ENCODE data around the gene DHRS7B.
"Not testable (repeated sequence)": the region's sequence is repeated elsewhere in the genome, so short reads cannot be mapped to it uniquely, and the experiment has no call there.

Gene DHRS7B

GRCh38 chr17:21095735-21096134 is 31.0 kb upstream of the DHRS7B start:
- no peak for DNase-seq (ENCODE audit: low read depth in 1 of 2, low spot score in 1 of 2)
- in situ Hi-C loops (cut with HindIII; ENCODE audit: low pct_unique_long_range_greater_than_20kb, low sequenced_read_pairs), result no loop called here
- TF ChIP-seq JUND (IDR thresholded peaks at IDR 0.05; ENCODE audit: low read depth), result no peak

GRCh38 chr17:21096874-21097273 is 29.9 kb upstream of the DHRS7B start:
- DNase-seq (ENCODE audit: low read depth in 1 of 2, low spot score in 1 of 2), result no peak
- TF ChIP-seq JUND (IDR thresholded peaks at IDR 0.05; ENCODE audit: low read depth), result no peak
- in situ Hi-C loops (cut with HindIII; ENCODE audit: low pct_unique_long_range_greater_than_20kb, low sequenced_read_pairs), result no loop called here

- in situ Hi-C loops (cut with HindIII; ENCODE audit: low pct_unique_long_range_greater_than_20kb, low sequenced_read_pairs), result no loop called here
- peak; percentile 82 to 90 for DNase-seq (ENCODE audit: low read depth in 1 of 2, low spot score in 1 of 2)
Observed at GRCh38 chr17:21098934-21099689, 27.7 kb upstream of the DHRS7B start.

GRCh38 chr17:21100636-21101035 is 26.1 kb upstream of the DHRS7B start:
- TF ChIP-seq JUND (IDR thresholded peaks at IDR 0.05; ENCODE audit: low read depth), result no peak
- in situ Hi-C loops (cut with HindIII; ENCODE audit: low pct_unique_long_range_greater_than_20kb, low sequenced_read_pairs), result no loop called here
- DNase-seq (ENCODE audit: low read depth in 1 of 2, low spot score in 1 of 2), result no peak

More at GRCh38 chr17:21098934-21099689, 27.7 kb upstream of the DHRS7B start:
- TF ChIP-seq JUND (IDR thresholded peaks at IDR 0.05; ENCODE audit: low read depth), result no peak

- in situ Hi-C loops (cut with HindIII; ENCODE audit: low pct_unique_long_range_greater_than_20kb, low sequenced_read_pairs), result no loop called here
- TF ChIP-seq JUND (IDR thresholded peaks at IDR 0.05; ENCODE audit: low read depth), result no peak
- no peak for DNase-seq (ENCODE audit: low read depth in 1 of 2, low spot score in 1 of 2)
Observed at GRCh38 chr17:21104608-21105007, 22.2 kb upstream of the DHRS7B start.

DNA sequence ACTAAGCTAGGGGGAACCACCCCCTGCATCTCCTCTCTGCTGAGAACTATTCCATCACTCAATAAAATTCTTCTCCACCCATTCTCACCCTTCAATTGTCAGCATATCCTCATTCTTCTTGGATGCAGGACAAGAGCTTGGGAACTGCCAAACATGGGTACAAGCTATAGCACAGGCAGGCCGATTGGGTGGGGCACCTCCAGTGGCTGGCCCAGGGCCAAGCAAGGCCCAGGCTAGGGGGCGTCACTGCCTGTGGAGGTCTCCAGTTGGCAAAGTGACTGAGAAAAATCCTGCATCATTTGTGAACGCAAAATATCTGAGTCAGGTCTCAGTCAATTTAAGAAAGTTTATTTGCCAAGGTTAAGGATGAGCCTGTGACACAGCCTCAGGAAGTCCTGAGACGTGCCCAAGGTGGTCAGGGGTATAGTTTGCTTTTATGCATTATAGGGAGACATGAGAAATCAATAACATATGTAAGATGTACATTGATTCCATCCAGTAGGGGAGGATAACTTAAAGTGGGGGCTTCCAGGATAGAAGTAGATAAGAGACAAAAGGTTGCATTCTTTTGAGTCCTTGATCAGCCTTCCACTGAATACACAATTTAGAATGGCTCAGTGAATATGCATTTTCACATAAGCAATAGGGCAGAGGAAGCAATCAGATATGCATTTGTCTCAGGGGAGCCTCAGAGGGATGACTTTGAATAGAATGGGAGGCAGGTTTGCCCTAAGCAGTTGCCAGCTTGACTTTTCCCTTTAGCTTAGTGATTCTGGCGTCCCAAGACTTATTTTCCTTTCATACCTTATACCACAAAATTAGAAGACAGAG is 21.5 kb upstream of the DHRS7B start:
- no peak for DNase-seq (ENCODE audit: low read depth in 1 of 2, low spot score in 1 of 2)
- in situ Hi-C loops (cut with HindIII; ENCODE audit: low pct_unique_long_range_greater_than_20kb, low sequenced_read_pairs), result no loop called here
- TF ChIP-seq JUND (IDR thresholded peaks at IDR 0.05; ENCODE audit: low read depth), result no peak

DNA sequence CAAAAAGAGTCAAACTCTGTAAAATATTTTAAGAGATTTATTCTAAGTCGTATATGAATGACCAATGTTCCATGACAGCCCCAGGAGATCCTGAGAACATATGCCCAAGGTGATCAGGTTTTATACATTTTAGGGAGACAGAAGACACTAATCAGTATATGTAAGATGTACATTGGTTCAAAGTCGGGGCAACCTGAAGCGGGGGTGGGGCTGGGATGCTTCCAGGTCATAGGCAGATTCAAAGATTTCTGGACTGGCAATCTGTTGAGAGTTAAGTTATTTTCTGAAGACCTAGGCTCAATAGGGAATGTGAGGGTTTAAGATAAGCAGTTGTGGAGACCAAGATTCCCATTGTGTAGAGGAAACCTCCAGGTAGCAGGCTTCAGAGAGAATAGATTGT is 20.4 kb upstream of the DHRS7B start:
- in situ Hi-C loops (cut with HindIII; ENCODE audit: low pct_unique_long_range_greater_than_20kb, low sequenced_read_pairs), result no loop called here

DNA sequence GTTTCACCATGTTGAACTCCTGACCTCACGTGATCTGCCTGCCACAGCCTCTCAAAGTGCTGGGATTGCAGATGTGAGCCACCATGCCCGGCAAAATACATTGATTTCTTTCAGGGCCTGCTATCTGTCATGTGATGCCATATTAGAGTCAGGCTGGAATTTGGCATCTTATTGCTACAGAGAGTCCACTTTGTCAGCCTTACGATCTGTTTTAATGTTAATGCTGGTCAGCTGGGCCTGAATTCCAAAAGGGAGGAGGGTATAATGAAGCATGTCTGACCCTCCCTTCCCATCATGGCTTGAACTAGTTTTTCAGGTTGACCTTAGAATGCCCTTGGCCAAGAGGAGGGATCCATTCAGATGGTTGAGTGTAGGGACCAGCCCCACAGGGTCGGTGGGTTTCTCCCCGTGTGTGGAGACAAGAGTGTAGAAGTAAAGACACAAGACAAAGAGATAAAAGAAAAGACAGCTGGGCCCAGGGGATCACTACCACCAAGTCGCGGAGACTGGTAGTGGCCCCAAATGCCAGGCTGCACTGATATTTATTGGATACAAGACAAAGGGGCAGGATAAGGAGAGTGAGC is 19.6 kb upstream of the DHRS7B start:
- in situ Hi-C loops (cut with HindIII; ENCODE audit: low pct_unique_long_range_greater_than_20kb, low sequenced_read_pairs); DNase-seq (ENCODE audit: low read depth in 1 of 2, low spot score in 1 of 2): not testable (repeated sequence)

More for the DNA sequence above, 20.4 kb upstream of the DHRS7B start:
- no peak for DNase-seq (ENCODE audit: low read depth in 1 of 2, low spot score in 1 of 2)
- TF ChIP-seq JUND (IDR thresholded peaks at IDR 0.05; ENCODE audit: low read depth), result no peak

- no peak for DNase-seq (ENCODE audit: low read depth in 1 of 2, low spot score in 1 of 2)
- in situ Hi-C loops (cut with HindIII; ENCODE audit: low pct_unique_long_range_greater_than_20kb, low sequenced_read_pairs), result no loop called here
- TF ChIP-seq JUND (IDR thresholded peaks at IDR 0.05; ENCODE audit: low read depth), result no peak
Observed at GRCh38 chr17:21108651-21109050, 18.1 kb upstream of the DHRS7B start.

GRCh38 chr17:21113049-21113690 is 13.6 kb upstream of the DHRS7B start:
- DNase-seq (ENCODE audit: low read depth in 1 of 2, low spot score in 1 of 2), result no peak
- no peak for TF ChIP-seq JUND (IDR thresholded peaks at IDR 0.05; ENCODE audit: low read depth)
- in situ Hi-C loops (cut with HindIII; ENCODE audit: low pct_unique_long_range_greater_than_20kb, low sequenced_read_pairs), result no loop called here

- no peak for TF ChIP-seq JUND (IDR thresholded peaks at IDR 0.05; ENCODE audit: low read depth)
- DNase-seq (ENCODE audit: low read depth in 1 of 2, low spot score in 1 of 2), result no peak
- in situ Hi-C loops (cut with HindIII; ENCODE audit: low pct_unique_long_range_greater_than_20kb, low sequenced_read_pairs), result no loop called here
Observed at GRCh38 chr17:21113716-21114115, 13.0 kb upstream of the DHRS7B start.

DNA sequence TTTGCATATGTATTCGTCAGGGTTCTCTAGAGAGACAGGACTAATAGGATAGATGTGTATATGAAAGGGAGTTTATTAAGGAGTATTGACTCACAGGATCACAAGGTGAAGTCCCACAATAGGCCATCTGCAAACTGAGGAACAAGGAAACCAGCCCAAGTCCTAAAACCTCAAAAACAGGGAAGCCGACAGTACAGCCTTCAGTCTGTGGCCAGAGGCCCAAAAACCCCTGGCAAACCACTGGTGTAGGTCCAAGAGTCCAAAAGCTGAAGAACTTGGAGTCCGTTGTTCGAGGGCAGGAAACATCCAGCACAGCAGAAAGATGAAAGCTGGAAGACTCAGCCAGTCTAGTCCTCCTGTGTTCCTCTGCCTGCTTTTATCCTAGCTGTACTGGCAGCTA is 12.0 kb upstream of the DHRS7B start:
- in situ Hi-C loops (cut with HindIII; ENCODE audit: low pct_unique_long_range_greater_than_20kb, low sequenced_read_pairs); DNase-seq (ENCODE audit: low read depth in 1 of 2, low spot score in 1 of 2): not testable (repeated sequence)

All from T47D (cell line).